ENCODE results near the gene USP54.

- TF ChIP-seq CTCF (IDR thresholded peaks at IDR 0.05) (no peak), EP300 (IDR thresholded peaks at IDR 0.05; ENCODE audit: low read depth) (no peak)
Observed at GRCh38 chr10:73459683-73460314, 131.3 kb downstream of the USP54 start.
